HCT116 (cell line): Measurements from ENCODE around the gene GRIFIN. TPM values are rescaled to one million over a fixed set of nuclear protein-coding genes. Genes with fewer than 3 reads are reported as not detected.

ENCODE experiments used
- ATAC-seq: fragments of 200-7000 bp; cut with Tn5 transposase; 2 replicates; pipeline ENCODE4 v1.9.1; 2020; ENCODE audit warnings: mild to moderate bottlenecking, moderate library complexity
- BruUV-seq: library from RNA; stranded (reverse); fragments of 400-500 nt; replicated peaks from 2 replicates; lab custom pipeline; 2021; lab: Mats Ljungman, UMichigan
- CTCF ChIA-PET: fragments of 300-600 bp; sonication (Branson Sonifier 250); formaldehyde crosslinking; loops from one replicate; lab custom pipeline; 2021; ENCODE audit warnings: antibody characterized with exemption; lab: Charles Lee
- POLR2A ChIA-PET: fragments of 300-600, 350-600 bp; sonication (Branson Sonifier 250); formaldehyde crosslinking; loops from one replicate; lab custom pipeline; 2021; ENCODE audit warnings: antibody characterized with exemption; lab: Charles Lee
- RAD21 ChIA-PET, 2 experiments: fragments of 300-600 bp; sonication (Branson Sonifier 250); formaldehyde crosslinking; loops; one replicate each; lab custom pipeline; 2023; ENCODE audit warnings: low total read pairs in 2 of 2; ENCODE audit not compliant: uncharacterized antibody in 2 of 2, unreplicated experiment in 2 of 2, low non-redundant PET in 1 of 2; lab: Charles Lee
- DNase-seq: peaks from one replicate; pipeline ENCODE4 v3.0.0-alpha.2; 2010; ENCODE audit warnings: low read depth, low spot score
- H2AFZ ChIP-seq: fragments of 200-600 bp; shearing (Covaris generic), sonication (generic); 2 replicates; pipeline ENCODE4 v1.6.1; 2017; ENCODE audit warnings: low read depth, mixed run types, mixed read lengths, antibody characterized with exemption, low read length; ENCODE audit not compliant: poor library complexity, severe bottlenecking
- H3K27ac ChIP-seq: 2 replicates; pipeline ENCODE4 v1.5.1; 2012; ENCODE audit warnings: low read depth, low read length
- H3K27me3 ChIP-seq: fragments of 200-600 bp; sonication (generic); 2 replicates; pipeline ENCODE4 v1.6.1; 2016; ENCODE audit warnings: mixed run types, low read length, mixed read lengths; ENCODE audit not compliant: insufficient read depth
- H3K36me3 ChIP-seq, 2 experiments: fragments of 200-500 bp in 1 of 2; fragments of 200-600 bp in 1 of 2; sonication (Bioruptor generic) in 1 of 2; sonication (generic) in 1 of 2; 2 replicates each; pipeline versions ENCODE4 v1.5.1 to v1.6.1; 2014 to 2016; ENCODE audit warnings: low read length in 2 of 2, inconsistent platforms in 1 of 2, mixed read lengths in 1 of 2, mixed run types in 1 of 2; ENCODE audit not compliant: insufficient read depth in 2 of 2, control insufficient read depth in 1 of 2
- H3K4me1 ChIP-seq, 2 experiments: fragments of 200-600 bp in 1 of 2; sonication (generic) in 1 of 2; 2 replicates each; pipeline versions ENCODE4 v1.5.1 to v1.6.1; 2012 to 2017; ENCODE audit warnings: low read length in 2 of 2, inconsistent platforms in 1 of 2, mild to moderate bottlenecking in 1 of 2, mixed read lengths in 1 of 2, mixed run types in 1 of 2, moderate library complexity in 1 of 2; ENCODE audit not compliant: insufficient read depth in 2 of 2, control insufficient read depth in 1 of 2
- H3K4me2 ChIP-seq: fragments of 200-600 bp; sonication (generic); 2 replicates; pipeline ENCODE4 v1.6.1; 2017; ENCODE audit warnings: mixed run types, low read length, mixed read lengths
- H3K4me3 ChIP-seq, 2 experiments: fragments of 200-600 bp in 1 of 2; sonication (generic) in 1 of 2; replicated peaks in 1 of 2; 2 replicates each; pipeline ENCODE4 v1.5.1; 2011 to 2016; ENCODE audit warnings: low read length in 2 of 2, control low read depth in 1 of 2, low read depth in 1 of 2, mild to moderate bottlenecking in 1 of 2, mixed read lengths in 1 of 2, mixed run types in 1 of 2
- H3K79me2 ChIP-seq: fragments of 200-600 bp; sonication (generic); 2 replicates; pipeline ENCODE4 v1.6.1; 2017; ENCODE audit warnings: mild to moderate bottlenecking, mixed run types, low read length, moderate library complexity, mixed read lengths; ENCODE audit not compliant: insufficient read depth
- H3K9ac ChIP-seq: fragments of 200-600 bp; sonication (generic); 2 replicates; pipeline ENCODE4 v1.6.1; 2016; ENCODE audit warnings: low read length, mixed read lengths
- H3K9me2 ChIP-seq: fragments of 200-600 bp; sonication (generic), shearing (Covaris generic); 2 replicates; pipeline ENCODE4 v1.6.1; 2017; ENCODE audit warnings: mixed run types, mild to moderate bottlenecking, moderate library complexity; ENCODE audit not compliant: insufficient read depth
- H3K9me3 ChIP-seq, 2 experiments: fragments of 200-500 bp in 1 of 2; fragments of 200-600 bp in 1 of 2; sonication (Bioruptor generic) in 1 of 2; sonication (generic) in 1 of 2; 2 replicates each; pipeline ENCODE4 v1.6.1; 2014 to 2017; ENCODE audit warnings: low read length in 2 of 2, mixed read lengths in 2 of 2, inconsistent platforms in 1 of 2, low read depth in 1 of 2, mild to moderate bottlenecking in 1 of 2, mixed run types in 1 of 2, moderate library complexity in 1 of 2; ENCODE audit not compliant: control insufficient read depth in 1 of 2, insufficient read depth in 1 of 2
- H4K20me1 ChIP-seq: fragments of 200-600 bp; sonication (generic), shearing (Covaris generic); 2 replicates; pipeline ENCODE4 v1.6.1; 2017; ENCODE audit warnings: mixed run types, mild to moderate bottlenecking, moderate library complexity; ENCODE audit not compliant: insufficient read depth
- CTCF ChIP-seq, 3 experiments: fragments of 200-600 bp in 1 of 3; sonication (generic) in 1 of 3; IDR thresholded peaks in 2 of 3; conservative IDR thresholded peaks in 1 of 3; 2 replicates each; pipeline ENCODE4 v1.5.1; 2012 to 2017; ENCODE audit warnings: low read depth in 2 of 3, low read length in 2 of 3, antibody characterized with exemption in 1 of 3, borderline replicate concordance in 1 of 3, control low read depth in 1 of 3, mild to moderate bottlenecking in 1 of 3, mixed read lengths in 1 of 3, mixed run types in 1 of 3, moderate library complexity in 1 of 3; ENCODE audit not compliant: insufficient read depth in 1 of 3
- EGR1 ChIP-seq: IDR thresholded peaks from 2 replicates; pipeline ENCODE4 v1.6.1; 2012; ENCODE audit warnings: low read depth
- EZH2phosphoT487 ChIP-seq: fragments of 200-600 bp; IDR thresholded peaks from 2 replicates; pipeline ENCODE4 v1.6.1; 2018; ENCODE audit warnings: antibody characterized with exemption, borderline replicate concordance
- FOSL1 ChIP-seq: IDR thresholded peaks from 2 replicates; pipeline ENCODE4 v1.6.1; 2012; ENCODE audit warnings: low read depth
- JUND ChIP-seq: IDR thresholded peaks from 2 replicates; pipeline ENCODE4 v1.6.1; 2012
- POLR2AphosphoS5 ChIP-seq: IDR thresholded peaks from 2 replicates; pipeline ENCODE4 v1.6.1; 2011; ENCODE audit warnings: mild to moderate bottlenecking, low read depth, low read length, moderate library complexity
- RAD21 ChIP-seq: IDR thresholded peaks from 2 replicates; pipeline ENCODE4 v1.6.1; 2012; ENCODE audit warnings: low read depth, mild to moderate bottlenecking
- REST ChIP-seq: IDR thresholded peaks from 2 replicates; pipeline ENCODE4 v1.6.1; 2012; ENCODE audit warnings: low read depth
- SP1 ChIP-seq: IDR thresholded peaks from 2 replicates; pipeline ENCODE4 v1.6.1; 2012; ENCODE audit warnings: low read depth
- SRF ChIP-seq: IDR thresholded peaks from 2 replicates; pipeline ENCODE4 v1.6.1; 2012; ENCODE audit warnings: low read depth
- ZNF274 ChIP-seq: fragments of 200-500 bp; sonication (Bioruptor generic); IDR thresholded peaks from 2 replicates; pipeline ENCODE4 v1.6.1; 2014; ENCODE audit warnings: mild to moderate bottlenecking, low read depth, low read length, inconsistent platforms
- intact Hi-C: fragments of 100-400 bp; cut with micrococcal nuclease; formaldehyde crosslinking; loops from 2 replicates; pipeline ENCODE4 v1.10.0; 2022
- total RNA-seq: library from RNA; stranded (reverse); gene quantifications from one replicate; pipeline ENCODE4 v1.2.1, GENCODE V29; 2021; ENCODE audit not compliant: unreplicated experiment

The GRIFIN gene
- total RNA-seq, 1 experiment from 2014 or later: not detected

GRCh38 chr7:2487586-2488271, 11.5 kb upstream of the GRIFIN start:
- Histone ChIP-seq H2AFZ (no peak overlapping the region), H3K9me3 (peaks cover 3 to 7% of the 10 kb centered on the region in 2 experiments; a peak in 2 of 4 replicates), H3K9me2 (no peaks in the 10 kb centered on the region), H3K9ac (no peak overlapping the region), H3K27ac (no peak overlapping the region), H3K79me2 (no peaks in the 10 kb centered on the region)
- no peak for ATAC-seq
- RAD21 ChIA-PET: no interaction called here
- POLR2A ChIA-PET: no interaction called here
- TF ChIP-seq EGR1: no peak
- no peak for TF ChIP-seq FOSL1
- no peak for TF ChIP-seq SRF
- TF ChIP-seq CTCF (IDR thresholded peaks at IDR 0.05 in 2 of 3, conservative IDR thresholded peaks at IDR 0.05 in 1 of 3; ENCODE audit: borderline replicate concordance in 1 of 3, insufficient read depth in 1 of 3, low read depth in 2 of 3, low read length in 2 of 3): no peak
- TF ChIP-seq, all 23 proteins: peak for 0
- no peaks in the 10 kb centered on the region for H3K4me1 ChIP-seq
- CTCF ChIA-PET: interaction anchor here (1.9 kb wide), 1 partner anchor 19 kb away, joined by 7 read pairs; no protein-coding TSS in a partner anchor
- no peak for DNase-seq
- H4K20me1 ChIP-seq: no peaks in the 10 kb centered on the region
- H3K36me3 ChIP-seq: no peaks in the 10 kb centered on the region
- BruUV-seq: no TSS peak
- intact Hi-C loops: no loop called here
- H3K4me2 ChIP-seq: no peak overlapping the region
- H3K4me3 ChIP-seq: no peak overlapping the region
- no peaks in the 10 kb centered on the region for H3K27me3 ChIP-seq

- ChIA-PET CTCF (no interaction called here), POLR2A (no interaction called here), RAD21 (interaction anchor here in 1 of 2 experiments (0.8 kb wide), 1 partner anchor 928 kb away, joined by 5 read pairs; no protein-coding TSS in a partner anchor)
- Histone ChIP-seq H2AFZ (no peak overlapping the region), H3K4me1 (no peaks in the 10 kb centered on the region), H3K36me3 (no peaks in the 10 kb centered on the region), H3K27ac (no peak overlapping the region), H3K9me2 (no peaks in the 10 kb centered on the region), H3K4me3 (no peak overlapping the region), H3K9me3 (peaks cover 3 to 12% of the 10 kb centered on the region in 2 experiments; a peak in 2 of 4 replicates), H4K20me1 (no peaks in the 10 kb centered on the region), H3K4me2 (no peak overlapping the region), H3K9ac (no peak overlapping the region), H3K79me2 (no peaks in the 10 kb centered on the region), H3K27me3 (no peaks in the 10 kb centered on the region)
- BruUV-seq: no TSS peak
- DNase-seq: no peak
- no peak for ATAC-seq
- intact Hi-C loops: no loop called here
- TF ChIP-seq RAD21 (no peak), CTCF (IDR thresholded peaks at IDR 0.05 in 2 of 3, conservative IDR thresholded peaks at IDR 0.05 in 1 of 3; ENCODE audit: borderline replicate concordance in 1 of 3, insufficient read depth in 1 of 3, low read depth in 2 of 3, low read length in 2 of 3) (no peak), SP1 (no peak), REST (no peak), JUND (no peak), EZH2phosphoT487 (no peak), POLR2AphosphoS5 (no peak), ZNF274 (no peak)
These were observed 8.7 kb upstream of the GRIFIN start for GRCh38 chr7:2484868-2485267.
